ENCODE measurements around the gene MYMX. TPM values are rescaled to one million over a fixed set of nuclear protein-coding genes. Genes with fewer than 3 reads are reported as not detected.

Gene MYMX
- total and polyA plus RNA-seq, 2 of the 13 experiments (the other 11 are each of a cell fraction or from before 2014, with no cell fraction given), result not detected

GRCh38 chr6:44192428-44193041 lies 24.2 kb upstream of the MYMX start (continued):
- TF ChIP-seq ZNF619 (CRISPR knock-in tag; IDR thresholded peaks at IDR 0.05) (no peak), SP4 (CRISPR knock-in tag; IDR thresholded peaks at IDR 0.05) (peak; percentile 30; the same call in 1 of the 2 replicates), ZBTB21 (CRISPR knock-in tag; IDR thresholded peaks at IDR 0.05) (no peak), ZNF138 (CRISPR knock-in tag; IDR thresholded peaks at IDR 0.05; ENCODE audit: low read depth) (0 out of 2 replicates have a peak, but pooled peaks have one; percentile 48), ZNF740 (CRISPR knock-in tag; IDR thresholded peaks at IDR 0.05) (peak; percentile 54; the same call in 1 of the 2 replicates), CEBPZ (IDR thresholded peaks at IDR 0.05; ENCODE audit: low read length) (no peak), HOMEZ (CRISPR knock-in tag; IDR thresholded peaks at IDR 0.05; ENCODE audit: low read depth) (peak; percentile 32; the same call in 1 of the 2 replicates), PHF21A (CRISPR knock-in tag; IDR thresholded peaks at IDR 0.05) (peak; percentile 50; the same call in 1 of the 2 replicates), ZNF552 (CRISPR knock-in tag; IDR thresholded peaks at IDR 0.05; ENCODE audit: borderline replicate concordance) (no peak), ZNF670 (CRISPR knock-in tag; IDR thresholded peaks at IDR 0.05; ENCODE audit: borderline replicate concordance) (no peak), FOXO4 (CRISPR knock-in tag; conservative IDR thresholded peaks at IDR 0.05) (0 out of 2 replicates have a peak, but pooled peaks have one; percentile 15), MAZ (IDR thresholded peaks at IDR 0.05; ENCODE audit: borderline replicate concordance, low read depth, low read length) (no peak), MAZ (CRISPR knock-in tag; IDR thresholded peaks at IDR 0.05; ENCODE audit: low read depth) (no peak), CHCHD3 (CRISPR knock-in tag; IDR thresholded peaks at IDR 0.05) (0 out of 2 replicates have a peak, but pooled peaks have one; percentile 27), TMF1 (CRISPR knock-in tag; IDR thresholded peaks at IDR 0.05; ENCODE audit: low read depth) (no peak), TFAP4 (IDR thresholded peaks at IDR 0.05; ENCODE audit: borderline replicate concordance, low read depth) (peak; percentile 43; the same call in 1 of the 2 replicates), PRPF4 (IDR thresholded peaks at IDR 0.05; ENCODE audit: low read depth, low read length, poor library complexity, severe bottlenecking) (no peak), RBFOX2 (IDR thresholded peaks at IDR 0.05; ENCODE audit: low read depth, low read length) (no peak), TBL1XR1 (IDR thresholded peaks at IDR 0.05; ENCODE audit: borderline replicate concordance, low read length, partially characterized antibody) (no peak), TCF7L2 (IDR thresholded peaks at IDR 0.05; ENCODE audit: low read depth, low read length) (no peak), SIN3B (IDR thresholded peaks at IDR 0.05; ENCODE audit: low read length) (no peak)
